Fibroblast of mammary gland (primary cell): ENCODE data around the gene MINDY4.

Experiments
- DNase-seq: peaks from one replicate; pipeline ENCODE4 v3.0.0-alpha.2; 2010; ENCODE audit warnings: low read depth
- H3K4me3 ChIP-seq: 2 replicates; pipeline ENCODE4 v1.5.1; 2011; ENCODE audit warnings: low read depth, mild to moderate bottlenecking, low read length, moderate library complexity; ENCODE audit not compliant: control insufficient read depth
- CTCF ChIP-seq: conservative IDR thresholded peaks from 2 replicates; pipeline ENCODE4 v1.5.1; 2011; ENCODE audit warnings: low read depth, low read length, inconsistent platforms; ENCODE audit not compliant: control insufficient read depth, insufficient read depth

Gene MINDY4

GRCh38 chr7:30728591-30729100 is 42.6 kb upstream of the MINDY4 start:
- no peak for DNase-seq
- H3K4me3 ChIP-seq = no peak overlapping the region
- TF ChIP-seq CTCF = no peak

- no peak for TF ChIP-seq CTCF
- H3K4me3 ChIP-seq = no peak overlapping the region
- DNase-seq = no peak
These were observed 41.6 kb upstream of the MINDY4 start for GRCh38 chr7:30729642-30730041.

GRCh38 chr7:30730097-30730496 is 41.1 kb upstream of the MINDY4 start:
- TF ChIP-seq CTCF = no peak
- no peak overlapping the region for H3K4me3 ChIP-seq
- no peak for DNase-seq

- TF ChIP-seq CTCF = no peak
- no peak for DNase-seq
- no peak overlapping the region for H3K4me3 ChIP-seq
These were observed 40.2 kb upstream of the MINDY4 start for GRCh38 chr7:30730996-30731395.

- TF ChIP-seq CTCF = no peak
- no peak overlapping the region for H3K4me3 ChIP-seq
- no peak for DNase-seq
These were observed 39.6 kb upstream of the MINDY4 start for GRCh38 chr7:30731581-30731980.

- H3K4me3 ChIP-seq = no peak overlapping the region
- no peak for DNase-seq
- TF ChIP-seq CTCF = no peak
These were observed 38.6 kb upstream of the MINDY4 start for GRCh38 chr7:30732606-30733005.

- DNase-seq = no peak
- no peak for TF ChIP-seq CTCF
- no peak overlapping the region for H3K4me3 ChIP-seq
These were observed 38.0 kb upstream of the MINDY4 start for GRCh38 chr7:30733216-30733615.
